ENCODE results near the gene SYMPK. TPM values are rescaled to one million over a fixed set of nuclear protein-coding genes. Genes with fewer than 3 reads are reported as not detected.

The SYMPK gene
- total RNA-seq, 2 experiments from 2014 or later = 117 to 124 TPM

- POLR2A ChIA-PET = interaction anchor here (1.6 kb wide), 1 partner anchor 12 kb away, joined by 7 read pairs; the partner anchor contains the start of gene SIX5
Observed at GRCh38 chr19:45781214-45782161, 81.5 kb downstream of the SYMPK start.

GRCh38 chr19:45780448-45781213 lies 82.3 kb downstream of the SYMPK start:
- POLR2A ChIA-PET = interaction anchor here (1.6 kb wide), 1 partner anchor 11 kb away, joined by 7 read pairs; the partner anchor contains the start of gene SIX5
- CTCF ChIA-PET = interaction anchor here (1.2 to 1.8 kb wide), 2 partner anchors 11 to 19 kb away, joined by 3 to 30 read pairs; partner anchors contain the start of gene SIX5

More at GRCh38 chr19:45781214-45782161, 81.5 kb downstream of the SYMPK start:
- CTCF ChIA-PET = interaction anchor here (0.6 to 1.7 kb wide), 4 partner anchors 7 to 65 kb away, joined by 3 to 6 read pairs (median 4); partner anchors contain the start of gene DMWD

GRCh38 chr19:45780146-45780447 lies 82.8 kb downstream of the SYMPK start:
- CTCF ChIA-PET = interaction anchor here (1.8 kb wide), 1 partner anchor 10 kb away, joined by 30 read pairs; the partner anchor contains the start of gene SIX5
- POLR2A ChIA-PET = no interaction called here

GRCh38 chr19:45779231-45780145 lies 83.5 kb downstream of the SYMPK start:
- POLR2A ChIA-PET = interaction anchor here (1.2 kb wide), 1 partner anchor 9 kb away, joined by 5 read pairs; no protein-coding TSS in a partner anchor
- CTCF ChIA-PET = interaction anchor here (0.6 to 1.8 kb wide), 6 partner anchors 10 to 78 kb away, joined by 3 to 30 read pairs (median 8); partner anchors contain the start of genes DMWD and SIX5

- CTCF ChIA-PET = interaction anchor here (0.6 to 1.3 kb wide), 2 partner anchors 14 to 1019 kb away, joined by 6 to 7 read pairs; partner anchors contain the start of gene DMWD
- POLR2A ChIA-PET = no interaction called here
Observed at GRCh38 chr19:45778010-45778661, 84.8 kb downstream of the SYMPK start.

- CTCF ChIA-PET = interaction anchor here (0.6 kb wide), 1 partner anchor 1020 kb away, joined by 6 read pairs; no protein-coding TSS in a partner anchor
- POLR2A ChIA-PET = no interaction called here
Observed at GRCh38 chr19:45777395-45777961, 85.5 kb downstream of the SYMPK start.

GRCh38 chr19:45774765-45775164 lies 88.2 kb downstream of the SYMPK start:
- ChIA-PET CTCF (interaction anchor here (1.1 kb wide), 1 partner anchor 24 kb away, joined by 3 read pairs; no protein-coding TSS in a partner anchor), POLR2A (no interaction called here)

GRCh38 chr19:45773384-45773783 lies 89.6 kb downstream of the SYMPK start:
- POLR2A ChIA-PET = interaction anchor here (1.1 kb wide), 1 partner anchor 40 kb away, joined by 3 read pairs; no protein-coding TSS in a partner anchor

GRCh38 chr19:45772912-45773311 lies 90.0 kb downstream of the SYMPK start:
- ChIA-PET CTCF (interaction anchor here (0.8 to 2.3 kb wide), 3 partner anchors 26 to 87 kb away, joined by 3 to 16 read pairs (median 4); no protein-coding TSS in a partner anchor), POLR2A (interaction anchor here (1.1 kb wide), 1 partner anchor 40 kb away, joined by 3 read pairs; no protein-coding TSS in a partner anchor)

More at GRCh38 chr19:45773384-45773783, 89.6 kb downstream of the SYMPK start:
- CTCF ChIA-PET = interaction anchor here (1.1 to 2.3 kb wide), 2 partner anchors 26 to 43 kb away, joined by 4 to 16 read pairs; no protein-coding TSS in a partner anchor

- ChIA-PET POLR2A (interaction anchor here (1.1 kb wide), 1 partner anchor 41 kb away, joined by 3 read pairs; no protein-coding TSS in a partner anchor), CTCF (interaction anchor here (0.8 to 2.3 kb wide), 4 partner anchors 18 to 87 kb away, joined by 3 to 16 read pairs (median 4); no protein-coding TSS in a partner anchor)
Observed at GRCh38 chr19:45772130-45772840, 90.7 kb downstream of the SYMPK start.

- ChIA-PET CTCF (interaction anchor here (0.8 to 4.0 kb wide), 6 partner anchors 19 to 115 kb away, joined by 3 to 43 read pairs (median 4); partner anchors contain the start of gene IRF2BP1), POLR2A (interaction anchor here (1.5 to 1.7 kb wide), 2 partner anchors 8 to 28 kb away, joined by 5 to 7 read pairs; no protein-coding TSS in a partner anchor)
Observed at GRCh38 chr19:45771311-45771933, 91.5 kb downstream of the SYMPK start.

GRCh38 chr19:45770192-45771101 lies 92.5 kb downstream of the SYMPK start:
- ChIA-PET CTCF (interaction anchor here (1.0 to 4.0 kb wide), 18 partner anchors 9 to 342 kb away, joined by 3 to 43 read pairs (median 4); partner anchors contain the start of genes DMWD, FBXO46 and IRF2BP1), POLR2A (interaction anchor here (0.6 to 2.1 kb wide), 8 partner anchors 9 to 331 kb away, joined by 3 to 11 read pairs (median 6); partner anchors contain the start of genes DMPK, DMWD and FBXO46)

- ChIA-PET CTCF (interaction anchor here (0.8 to 4.0 kb wide), 24 partner anchors 10 to 342 kb away, joined by 3 to 43 read pairs (median 5); partner anchors contain the start of genes DMWD, FBXO46, QPCTL and SNRPD2), POLR2A (interaction anchor here (0.8 to 2.1 kb wide), 11 partner anchors 9 to 330 kb away, joined by 3 to 17 read pairs (median 5); partner anchors contain the start of genes DMPK, DMWD, FBXO46 and SNRPD2)
Observed at GRCh38 chr19:45769821-45770191, 93.1 kb downstream of the SYMPK start.
